ENCODE results near the gene KRT4.
"Not testable (repeated sequence)": the region's sequence is repeated elsewhere in the genome, so short reads cannot be mapped to it uniquely, and the experiment has no call there.

The KRT4 gene

DNA sequence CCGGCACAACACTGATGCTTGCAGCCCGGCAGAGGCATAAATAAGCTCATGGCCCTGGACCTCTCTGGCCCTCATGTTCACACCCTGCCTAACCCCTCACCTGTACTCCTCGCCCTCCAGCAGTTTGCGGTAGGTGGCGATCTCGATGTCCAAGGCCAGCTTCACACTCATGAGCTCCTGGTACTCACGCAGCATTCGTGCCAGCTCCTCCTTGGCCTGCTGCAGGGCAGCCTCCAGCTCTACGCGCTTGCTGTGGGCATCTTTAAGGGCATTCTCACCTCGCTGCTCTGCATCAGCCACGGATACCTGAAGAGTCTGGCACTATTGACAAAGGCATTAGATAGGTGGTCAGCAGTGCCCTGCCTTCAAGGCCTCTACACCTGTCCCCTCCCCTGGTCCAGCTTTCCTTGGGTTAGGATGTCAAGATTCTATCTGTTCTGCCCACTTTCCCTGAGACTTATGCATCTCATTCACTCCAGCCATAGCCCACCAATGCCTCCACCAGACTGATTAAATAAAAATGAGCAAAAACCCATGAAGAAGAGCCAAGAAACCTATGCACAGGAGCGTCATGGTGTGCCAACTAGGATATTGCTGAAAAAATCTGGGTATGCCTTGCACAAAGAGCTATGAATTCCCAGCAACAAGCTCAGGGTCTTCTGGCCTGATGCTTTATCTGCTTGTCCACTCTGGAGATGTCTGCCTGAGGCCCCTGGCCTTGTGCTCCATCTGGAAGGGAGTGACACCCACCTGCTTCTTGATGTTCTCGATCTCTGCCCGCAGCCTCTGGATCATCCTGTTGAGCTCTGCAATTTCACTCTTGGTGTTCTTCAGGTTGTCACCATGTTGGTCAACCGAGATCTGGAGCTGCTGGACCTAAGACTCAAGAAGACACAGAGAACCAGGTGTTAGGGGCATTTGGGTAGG lies 6.1 kb downstream of the KRT4 start:
- ATAC-seq (no peak), DNase-seq (no peak)

DNA sequence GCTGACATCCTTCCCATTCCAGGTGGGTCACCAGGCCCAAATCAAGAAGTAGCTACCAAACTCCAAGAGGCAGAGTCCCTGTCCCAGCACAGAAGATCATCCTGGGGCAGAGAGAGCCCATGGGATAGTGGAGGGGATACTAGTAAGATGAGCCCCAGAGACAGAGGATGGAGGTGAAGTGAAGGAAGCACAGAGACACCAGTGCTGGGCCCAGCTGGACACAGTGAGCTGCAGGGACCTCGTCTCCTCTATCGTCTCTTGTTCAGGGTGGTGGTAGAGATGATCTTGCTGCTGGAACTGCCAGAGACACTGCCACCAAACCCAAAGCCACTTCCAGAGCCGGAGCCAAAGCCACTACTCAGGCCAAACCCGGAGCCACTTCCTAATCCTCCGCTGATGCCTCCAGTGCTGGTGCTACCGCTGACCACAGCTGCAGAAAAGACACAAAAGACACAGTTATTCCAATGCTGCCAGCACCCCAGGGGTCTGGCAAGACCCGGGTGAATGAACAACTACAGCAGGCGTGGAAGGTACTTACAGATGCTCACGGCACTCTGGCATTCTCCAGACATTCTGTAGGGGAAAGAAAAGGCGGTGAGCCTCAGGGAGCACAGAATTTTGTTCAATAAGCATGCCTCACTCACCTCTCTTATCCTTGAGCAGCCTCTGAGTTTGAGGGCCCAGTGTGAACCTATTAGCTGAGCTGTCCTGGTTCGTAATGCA lies 6.9 kb downstream of the KRT4 start:
- DNase-seq (no peak), ATAC-seq (no peak)

DNA sequence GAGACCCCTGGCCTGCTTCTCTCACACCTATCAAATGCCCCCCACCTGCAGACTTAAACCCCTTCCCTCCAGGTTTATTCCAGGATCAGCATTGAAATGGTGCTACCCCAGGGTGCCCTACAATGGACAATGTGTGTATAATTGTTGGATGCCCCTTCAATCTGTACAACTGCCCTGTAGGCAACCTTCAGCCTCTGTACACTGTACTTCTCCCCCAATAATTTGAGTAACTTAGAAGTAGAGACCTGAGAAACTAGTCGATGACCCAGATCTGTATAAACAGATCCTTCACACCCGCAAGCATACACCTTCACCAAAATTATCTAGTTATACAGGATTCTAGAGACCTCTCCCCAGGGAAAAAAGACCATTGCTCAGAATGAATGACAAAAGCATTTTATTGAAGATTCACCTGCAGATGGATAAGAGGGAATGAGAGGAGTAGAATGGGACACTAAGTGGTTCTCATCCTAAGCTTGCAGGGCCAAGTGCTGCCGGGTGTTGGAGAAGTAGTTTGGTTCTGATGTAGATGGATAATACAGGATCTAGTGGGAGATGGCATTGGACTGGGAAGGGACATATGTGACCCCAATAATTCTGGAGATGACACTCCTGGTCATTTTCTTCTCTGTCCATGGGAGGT lies 7.6 kb downstream of the KRT4 start:
- DNase-seq (no peak), ATAC-seq (no peak)

DNA sequence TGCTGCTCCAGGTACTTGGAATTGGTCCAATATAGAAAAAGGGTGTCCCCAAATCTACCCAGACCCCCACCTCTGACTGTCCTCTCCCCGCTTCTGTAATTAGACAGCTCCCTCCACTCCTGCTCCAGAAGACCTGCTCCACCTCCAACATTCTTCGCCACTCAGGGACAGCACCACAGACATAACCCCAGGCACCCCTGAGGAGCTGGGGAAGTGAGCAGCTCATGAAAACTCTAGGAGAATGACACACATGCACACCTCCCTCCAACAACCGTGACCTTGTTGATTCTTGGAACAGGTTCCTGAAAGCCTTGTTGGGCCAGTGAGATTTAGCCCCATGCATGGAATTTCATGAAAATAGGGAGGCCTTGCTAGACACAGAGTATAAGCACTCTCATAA lies 8.2 kb downstream of the KRT4 start:
- no peak for ATAC-seq
- DNase-seq, result no peak

DNA sequence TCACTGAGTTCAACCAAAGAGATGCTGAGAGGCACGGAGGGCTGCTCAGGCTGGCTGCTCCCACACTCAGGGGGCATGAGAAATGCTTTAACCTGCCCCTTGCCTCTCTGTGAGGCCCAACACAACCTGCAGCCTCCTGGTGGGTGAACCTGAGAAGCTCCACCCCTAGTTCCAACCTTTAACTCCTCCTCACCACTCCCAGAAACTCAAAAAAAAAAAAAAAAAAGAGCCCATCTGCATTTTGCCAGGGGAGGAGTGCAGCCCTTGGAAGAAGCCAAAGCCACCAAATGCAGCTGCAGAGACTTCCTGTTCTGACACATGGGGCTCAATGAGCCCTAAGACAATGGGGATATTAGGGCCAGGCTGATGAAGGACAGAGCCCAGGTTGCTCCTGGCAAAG lies 8.9 kb downstream of the KRT4 start:
- ATAC-seq, result no peak
- no peak for DNase-seq

DNA sequence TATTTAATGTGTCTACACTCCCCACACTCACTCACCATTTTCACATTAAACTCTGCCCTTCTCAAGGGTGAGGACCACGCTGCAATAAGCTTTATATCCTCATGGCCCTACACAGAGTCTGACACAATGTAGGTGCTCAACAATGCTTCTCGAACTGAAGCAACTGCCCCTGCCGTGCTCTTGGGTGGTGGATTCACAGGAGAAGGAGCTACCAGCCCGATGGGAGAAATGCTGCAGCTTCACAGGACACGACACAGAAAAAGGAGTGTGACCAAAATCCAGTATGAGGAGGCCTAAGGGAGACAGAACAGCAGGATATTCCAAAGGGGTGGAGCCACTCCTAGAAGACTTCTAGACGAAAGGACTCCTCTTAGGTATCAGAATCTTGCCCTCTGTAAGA lies 11.5 kb downstream of the KRT4 start:
- no peak for DNase-seq
- no peak for ATAC-seq

DNA sequence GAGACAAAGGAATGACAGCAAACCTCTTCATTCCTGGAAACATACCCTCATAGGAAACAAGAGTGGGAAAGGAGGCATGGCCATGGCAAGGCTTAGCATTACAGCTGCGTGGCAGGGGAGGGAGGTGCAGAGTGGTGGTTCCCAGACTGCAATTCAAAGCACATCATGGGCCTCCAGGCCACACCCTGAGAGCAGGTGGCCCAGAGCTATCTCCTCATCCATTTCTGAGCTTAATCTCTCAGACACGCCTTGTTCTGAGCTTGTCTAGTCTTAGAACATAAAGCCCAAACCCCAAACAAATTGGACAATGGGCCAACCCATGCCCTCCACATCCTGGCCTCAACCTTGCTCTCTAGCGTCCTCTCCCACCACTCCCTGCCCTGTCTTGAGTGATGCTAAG lies 12.1 kb downstream of the KRT4 start:
- DNase-seq (no peak), ATAC-seq (no peak)

DNA sequence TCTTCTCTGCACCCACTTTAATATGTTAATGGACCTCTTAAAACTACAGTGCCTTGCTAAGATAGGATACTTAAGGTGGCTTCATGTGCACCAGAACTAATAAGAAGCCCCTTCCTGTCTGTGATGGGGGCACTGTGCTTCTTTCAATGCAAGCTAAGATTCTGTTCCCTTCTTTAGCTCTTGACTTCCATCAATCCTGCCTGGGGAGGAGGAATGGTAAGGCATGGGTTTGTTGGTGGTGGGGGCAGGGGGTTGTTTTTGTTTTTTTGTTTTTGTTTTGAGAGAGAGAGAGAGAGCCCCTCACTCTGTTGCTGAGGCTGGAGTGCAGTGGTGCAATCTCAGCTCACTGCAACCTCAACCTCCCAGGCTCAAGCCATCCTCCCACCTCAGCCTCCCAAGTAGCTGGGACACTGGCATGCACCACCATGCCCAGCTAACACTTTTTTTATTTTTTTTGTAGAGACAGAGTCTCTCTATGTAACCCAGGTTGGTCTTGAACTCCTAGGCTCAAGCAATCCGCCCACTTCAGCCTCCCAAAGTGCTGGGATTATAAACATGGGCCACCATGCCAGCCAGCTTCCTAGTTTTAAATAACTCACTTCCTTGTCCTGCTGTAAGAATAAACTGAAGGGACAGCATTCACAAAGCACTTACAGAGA lies 13.5 kb downstream of the KRT4 start:
- DNase-seq (no peak), ATAC-seq (no peak)

DNA sequence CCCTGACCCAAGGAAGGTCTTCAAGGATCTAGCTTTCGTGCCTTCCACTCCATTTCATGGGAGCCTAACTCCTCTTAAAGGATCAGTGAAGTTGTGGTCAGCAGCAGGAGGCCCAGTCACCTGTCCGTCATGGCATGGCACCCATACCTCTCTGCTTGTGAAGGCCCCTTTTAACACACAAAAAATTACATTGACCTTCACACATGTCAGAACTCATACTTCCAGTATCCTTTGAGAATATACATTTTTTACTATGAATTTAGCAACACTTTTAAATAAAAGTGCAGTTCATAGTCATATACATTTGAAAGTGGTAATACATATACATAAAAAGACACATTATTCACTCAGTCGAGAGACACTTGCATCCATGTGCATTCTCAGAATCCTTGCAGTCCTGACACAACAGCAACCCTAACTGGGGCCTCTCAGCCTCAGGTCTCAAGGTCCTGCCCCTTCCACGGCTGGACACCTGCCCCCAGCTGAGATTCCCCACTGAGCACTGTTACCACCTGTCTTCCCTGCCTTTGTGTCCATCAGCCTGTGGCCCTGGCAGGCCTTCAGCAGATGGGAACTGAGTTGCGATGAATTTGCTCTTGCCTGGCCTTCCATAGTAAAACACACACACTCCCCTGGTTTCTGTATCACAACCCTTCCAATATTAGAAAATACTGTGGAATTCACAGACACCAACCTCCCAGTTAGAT lies 14.3 kb downstream of the KRT4 start:
- no peak for ATAC-seq
- no peak for DNase-seq

DNA sequence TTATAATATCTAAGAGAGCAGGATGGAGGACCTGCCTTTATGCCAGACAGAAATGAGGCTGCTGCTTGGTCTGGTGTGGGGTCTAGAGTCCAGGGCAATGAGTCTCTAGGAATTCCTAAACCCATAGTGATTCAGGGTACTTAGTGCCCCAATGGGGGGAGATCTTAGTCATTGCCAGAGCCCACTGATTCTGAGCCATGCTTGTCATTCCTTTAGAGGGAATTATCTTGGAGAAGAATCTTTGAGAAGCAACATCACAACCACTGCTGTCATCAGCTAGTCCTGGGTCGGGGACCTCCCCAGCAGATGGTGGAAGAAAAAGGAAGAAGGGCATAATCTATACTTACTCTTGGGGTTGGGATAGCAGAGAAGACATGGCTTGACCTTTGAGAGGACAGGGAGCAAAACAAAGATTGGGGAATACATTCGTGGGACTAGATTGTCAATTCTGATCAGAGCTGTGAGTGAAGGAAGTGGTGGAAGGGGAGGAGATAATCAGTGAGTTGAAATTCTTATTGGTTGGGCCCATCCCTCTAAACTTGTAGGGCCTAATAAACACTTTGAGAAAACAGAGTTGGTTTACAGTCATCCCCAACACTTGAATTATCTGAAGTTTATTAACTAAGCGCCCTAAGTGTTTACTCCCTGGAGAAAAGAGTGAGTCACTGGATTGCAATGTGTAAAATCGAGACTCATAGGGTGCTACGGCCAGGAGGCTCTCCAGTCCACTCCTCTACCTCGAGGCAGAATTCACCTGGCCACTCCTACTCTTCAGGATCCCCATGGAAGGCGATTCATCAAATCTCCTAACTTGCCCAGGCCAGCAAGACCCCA lies 15.0 kb downstream of the KRT4 start:
- ATAC-seq, result no peak
- no peak for DNase-seq

DNA sequence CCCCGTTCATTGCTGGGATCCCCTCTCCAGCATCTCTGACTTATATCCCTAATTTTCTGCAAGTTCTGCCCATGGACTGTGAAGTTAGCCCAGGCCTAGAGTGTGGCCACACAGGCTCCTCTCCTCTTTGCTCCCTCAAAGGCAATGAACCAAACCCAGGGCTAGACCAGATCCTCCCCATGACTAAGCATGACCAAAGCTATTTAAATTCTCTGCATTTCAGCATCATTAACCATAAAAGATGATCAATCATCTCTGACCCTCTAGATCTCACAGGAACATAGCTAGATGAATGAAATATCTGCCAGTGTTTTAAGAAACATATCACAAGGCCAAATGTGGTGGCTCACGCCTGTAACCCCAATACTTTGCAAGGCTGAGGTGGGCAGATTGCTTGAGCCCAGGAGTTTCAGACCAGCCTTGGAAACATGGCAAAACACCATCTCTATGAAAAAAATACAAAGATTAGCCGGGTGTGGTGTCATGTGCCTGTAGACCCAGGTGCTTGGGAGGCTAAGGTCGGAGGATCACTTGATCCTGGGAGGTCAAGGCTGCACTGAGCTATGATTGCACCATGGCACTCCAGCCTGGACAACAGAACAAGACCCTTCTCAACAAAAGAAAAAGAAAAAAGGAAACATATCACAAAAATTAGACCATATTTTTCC lies 15.8 kb downstream of the KRT4 start:
- ATAC-seq (no peak), DNase-seq (no peak)

DNA sequence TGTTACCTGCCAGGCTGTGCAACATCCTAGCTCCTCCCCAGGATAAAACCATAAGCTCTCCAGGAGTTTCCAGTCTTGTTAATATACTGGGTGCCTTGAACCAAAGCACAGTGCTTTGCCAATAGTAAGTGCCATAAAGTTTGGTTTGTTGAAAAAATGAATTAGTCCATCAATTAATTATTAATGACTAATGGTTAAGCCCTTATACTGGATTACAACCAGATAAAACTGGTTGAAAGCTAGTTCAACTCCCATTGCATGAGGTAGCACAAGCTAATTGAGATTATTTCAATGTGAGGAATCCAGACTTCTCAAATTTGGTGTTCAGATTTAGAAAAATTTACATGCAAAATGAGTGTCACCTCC lies 16.4 kb downstream of the KRT4 start:
- no peak for ATAC-seq
- no peak for DNase-seq

DNA sequence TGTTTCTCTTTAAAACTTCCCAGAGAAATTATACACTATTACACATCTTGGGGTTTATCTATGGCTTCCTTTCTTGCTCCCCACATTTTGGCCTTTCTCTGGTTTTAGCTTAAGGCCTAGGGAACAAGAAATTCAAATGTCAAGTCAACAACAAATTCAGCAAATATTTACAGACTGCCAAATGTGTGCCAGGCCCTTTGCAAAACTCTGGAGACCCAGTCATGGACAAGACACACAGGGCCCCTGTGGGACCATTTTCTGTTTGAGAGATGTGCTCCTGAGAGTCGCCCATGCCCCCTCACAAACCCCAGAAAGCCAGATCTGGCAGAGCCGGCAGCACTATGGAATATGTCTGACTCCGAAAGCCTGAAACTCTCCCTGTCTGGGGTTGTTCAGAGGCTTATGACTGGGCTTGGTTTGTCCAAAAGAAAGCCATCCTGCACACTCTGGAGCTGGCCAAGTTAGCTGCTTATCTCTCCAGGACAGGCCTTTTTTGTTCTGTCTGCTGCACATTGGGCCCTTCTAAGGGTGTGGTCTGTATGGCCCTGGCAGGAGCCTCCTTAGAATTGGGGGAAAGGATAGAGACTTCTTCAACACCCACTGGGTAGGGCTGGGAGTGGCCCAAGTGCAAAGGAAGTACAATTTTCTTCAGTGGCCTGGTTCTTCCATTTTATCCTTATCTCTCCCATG lies 16.9 kb downstream of the KRT4 start:
- DNase-seq (no peak), ATAC-seq (no peak)

DNA sequence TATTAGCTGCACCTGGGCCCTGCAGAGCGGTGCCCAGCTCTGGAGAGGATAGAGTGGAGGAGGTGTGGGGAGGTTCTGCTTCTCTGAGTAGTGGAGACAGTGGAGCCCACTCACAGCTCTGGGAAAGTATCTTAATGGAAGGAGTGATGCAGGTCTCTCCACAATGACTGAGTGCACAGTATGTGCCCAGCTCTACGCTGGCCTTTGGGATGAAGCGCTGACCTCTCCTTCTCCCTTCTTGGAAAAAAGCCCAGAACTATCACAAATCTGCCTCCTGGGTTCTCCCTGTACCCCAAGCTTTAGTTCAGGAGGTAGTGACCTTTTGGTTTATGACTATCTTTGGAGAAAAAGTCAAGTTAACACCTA lies 17.5 kb downstream of the KRT4 start:
- DNase-seq (no peak), ATAC-seq (no peak)

DNA sequence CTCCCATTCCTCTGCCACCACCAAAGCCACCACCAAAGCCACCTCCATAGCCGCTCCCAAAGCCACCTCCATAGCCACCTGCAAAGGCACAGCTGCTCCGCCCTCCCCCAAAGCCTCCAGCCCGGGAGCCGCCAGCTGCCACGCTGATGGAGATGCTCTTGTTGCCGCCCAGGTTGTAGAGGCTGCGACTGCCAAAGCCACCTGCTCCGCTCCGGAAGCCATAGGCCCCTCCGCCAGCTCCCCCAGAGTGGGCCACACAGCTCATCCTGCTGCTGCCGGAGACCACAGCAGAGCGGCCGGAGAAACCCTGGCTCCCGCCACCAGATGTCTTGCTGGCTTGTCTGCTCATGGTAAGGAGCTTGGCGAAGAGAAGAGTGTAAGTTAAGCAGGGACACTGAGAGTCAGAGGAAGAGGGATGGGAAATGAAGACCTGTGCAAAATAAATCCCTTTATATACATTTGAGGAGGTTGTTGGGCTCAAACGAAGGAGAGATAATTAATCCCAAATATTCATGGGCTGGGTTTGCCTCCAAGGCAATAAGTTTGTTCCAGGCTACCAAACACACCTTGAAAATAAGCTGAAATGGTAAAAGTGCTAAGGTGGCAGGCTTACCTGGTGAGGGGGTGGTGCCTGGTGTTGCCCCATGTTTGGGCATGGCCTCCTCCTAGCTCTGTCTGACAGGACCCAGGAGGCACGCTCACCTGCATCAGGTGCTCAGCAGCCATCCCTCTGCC lies 18.1 kb downstream of the KRT4 start, which contains the start of gene KRT3:
KRT3 (minus strand) TSS at position 424 of the 735 bp plus-strand sequence; CDS start at position 349, 75 bp downstream.
- ATAC-seq (no peak), DNase-seq (no peak)

DNA sequence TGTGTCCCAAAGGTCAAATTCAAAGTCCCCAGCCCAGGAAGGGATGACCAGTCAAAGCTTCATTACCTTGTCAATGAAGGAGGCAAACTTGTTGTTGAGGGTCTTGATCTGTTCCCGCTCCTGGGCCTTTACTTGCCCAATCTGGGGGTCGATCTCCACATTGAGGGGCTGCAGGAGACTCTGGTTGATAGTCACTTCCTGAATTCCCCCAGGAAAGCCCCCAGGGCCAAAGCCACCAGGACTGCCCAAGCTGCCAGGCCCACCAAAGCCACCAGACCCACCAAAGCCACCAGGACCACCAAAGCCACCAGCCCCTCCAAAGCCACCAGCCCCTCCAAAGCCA lies 18.6 kb downstream of the KRT4 start:
- not testable (repeated sequence) for DNase-seq, ATAC-seq

DNA sequence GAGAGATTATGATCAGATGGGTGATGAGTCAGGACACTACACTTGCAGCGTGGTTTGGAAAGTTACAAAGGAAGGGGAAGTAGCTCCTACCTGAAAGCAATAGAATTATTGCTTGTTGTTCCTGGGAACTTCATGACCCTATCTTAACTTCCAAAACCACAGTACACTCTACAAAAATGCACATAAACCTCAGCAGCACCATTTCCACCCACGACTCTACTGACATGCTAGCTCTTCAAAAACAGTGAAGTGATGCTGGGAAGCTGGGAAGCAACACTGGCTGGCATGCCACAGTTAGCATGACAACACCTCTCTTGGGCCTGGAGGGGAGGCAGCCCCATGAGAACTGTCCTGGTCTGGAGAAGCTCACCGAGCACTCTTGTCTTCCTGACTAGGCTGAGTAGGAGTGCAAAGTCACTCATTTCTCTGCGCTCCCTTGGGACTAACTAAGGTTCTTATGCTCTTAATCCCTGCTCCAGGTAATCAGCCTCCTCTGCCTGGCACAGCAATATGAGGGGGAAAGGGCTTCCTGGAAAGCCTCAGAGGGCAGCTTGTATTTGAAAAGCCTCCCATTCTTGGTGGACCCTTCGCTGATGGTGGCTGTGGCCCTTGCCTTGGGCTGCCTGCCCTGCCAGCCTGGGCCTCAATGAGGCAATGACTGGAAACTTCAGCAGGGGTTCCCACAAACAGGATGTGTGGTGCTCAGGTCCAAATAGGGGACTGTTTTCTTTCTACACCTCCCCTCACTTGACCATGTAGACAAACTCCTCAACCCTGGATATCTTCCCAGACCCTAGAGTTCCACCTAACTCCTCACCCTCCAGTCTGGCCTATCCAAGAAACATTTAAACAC lies 19.2 kb downstream of the KRT4 start:
- ATAC-seq, result peak; percentile 25

More for the DNA sequence above, 19.2 kb downstream of the KRT4 start:
- no peak for DNase-seq
